ENCODE data around the gene GSX2.
A peak's percentile ranks its signal among the peaks of the same experiment; 100 is the strongest.
"Not testable (repeated sequence)": the region's sequence is repeated elsewhere in the genome, so short reads cannot be mapped to it uniquely, and the experiment has no call there.

Gene GSX2

GRCh38 chr4:54099748-54100574 lies at the start of gene GSX2:
GSX2 (plus strand) TSS chr4:54100163; CDS start chr4:54100345, 182 bp downstream.
- DNase-seq: no peak

GRCh38 chr4:54050214-54050904 lies 49.6 kb upstream of the GSX2 start:
- DNase-seq: no peak

GRCh38 chr4:54053322-54053721 lies 46.6 kb upstream of the GSX2 start:
- DNase-seq: not testable (repeated sequence)

- no peak for DNase-seq
These were observed 45.5 kb upstream of the GSX2 start for GRCh38 chr4:54054501-54054900.

GRCh38 chr4:54055494-54055893 lies 44.5 kb upstream of the GSX2 start:
- no peak for DNase-seq

- DNase-seq: no peak
These were observed 43.6 kb upstream of the GSX2 start for GRCh38 chr4:54056360-54056759.

GRCh38 chr4:54058171-54058570 lies 41.8 kb upstream of the GSX2 start:
- no peak for DNase-seq

GRCh38 chr4:54060116-54060515 lies 39.8 kb upstream of the GSX2 start:
- DNase-seq: no peak

- no peak for DNase-seq
These were observed 38.9 kb upstream of the GSX2 start for GRCh38 chr4:54061067-54061466.

- DNase-seq: no peak
These were observed 38.1 kb upstream of the GSX2 start for GRCh38 chr4:54061873-54062272.

- DNase-seq: no peak
These were observed 37.6 kb upstream of the GSX2 start for GRCh38 chr4:54062392-54062791.

GRCh38 chr4:54063229-54063628 lies 36.7 kb upstream of the GSX2 start:
- no peak for DNase-seq

GRCh38 chr4:54063737-54064316 lies 36.1 kb upstream of the GSX2 start:
- no peak for DNase-seq

GRCh38 chr4:54064317-54065111 lies 35.4 kb upstream of the GSX2 start, which contains the start of gene CHIC2:
CHIC2 (minus strand) TSS chr4:54064605; CDS start chr4:54064300, 305 bp downstream.
- peak; percentile 63 for DNase-seq

- no peak for DNase-seq
These were observed 34.5 kb upstream of the GSX2 start for GRCh38 chr4:54065282-54066087.

GRCh38 chr4:54066088-54066415 lies 33.9 kb upstream of the GSX2 start:
- no peak for DNase-seq

- DNase-seq: no peak
These were observed 33.2 kb upstream of the GSX2 start for GRCh38 chr4:54066718-54067129.

GRCh38 chr4:54067166-54067565 lies 32.8 kb upstream of the GSX2 start:
- no peak for DNase-seq

GRCh38 chr4:54073271-54073880 lies 26.6 kb upstream of the GSX2 start:
- DNase-seq: no peak

GRCh38 chr4:54074381-54074780 lies 25.6 kb upstream of the GSX2 start:
- no peak for DNase-seq

GRCh38 chr4:54076673-54077072 lies 23.3 kb upstream of the GSX2 start:
- no peak for DNase-seq

- DNase-seq: no peak
These were observed 22.2 kb upstream of the GSX2 start for GRCh38 chr4:54077812-54078211.
